GM12801 (cell line): ENCODE measurements around the gene KCNIP1.

Source experiments
- TF ChIP-seq, protein P1 (sequence below): IDR thresholded peaks from one replicate; pipeline ENCODE4 v1.5.1; 2011; ENCODE audit warnings: control low read depth; ENCODE audit not compliant: insufficient read length; ENCODE audit errors: extremely low read depth

Gene KCNIP1

DNA sequence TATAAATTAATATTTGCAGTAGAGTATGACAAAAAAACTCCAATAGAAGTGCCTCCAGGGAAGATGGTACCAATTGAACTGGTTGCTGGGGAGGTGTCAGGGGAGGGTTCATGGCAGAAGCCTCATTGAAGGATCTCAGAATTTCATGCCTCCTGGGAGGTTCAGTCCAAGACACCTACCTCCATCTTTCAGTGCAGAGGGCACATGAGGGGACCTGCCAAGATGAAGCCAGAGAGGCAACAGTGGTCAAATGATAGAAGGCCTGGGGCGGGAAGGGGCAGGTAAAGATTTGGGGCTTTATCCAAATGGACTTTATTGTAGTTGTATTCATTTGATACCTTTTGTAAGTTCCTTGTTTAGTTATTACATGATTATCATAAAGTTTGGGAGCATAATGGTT lies 25.9 kb upstream of the KCNIP1 start:
- TF ChIP-seq, protein P1, sequence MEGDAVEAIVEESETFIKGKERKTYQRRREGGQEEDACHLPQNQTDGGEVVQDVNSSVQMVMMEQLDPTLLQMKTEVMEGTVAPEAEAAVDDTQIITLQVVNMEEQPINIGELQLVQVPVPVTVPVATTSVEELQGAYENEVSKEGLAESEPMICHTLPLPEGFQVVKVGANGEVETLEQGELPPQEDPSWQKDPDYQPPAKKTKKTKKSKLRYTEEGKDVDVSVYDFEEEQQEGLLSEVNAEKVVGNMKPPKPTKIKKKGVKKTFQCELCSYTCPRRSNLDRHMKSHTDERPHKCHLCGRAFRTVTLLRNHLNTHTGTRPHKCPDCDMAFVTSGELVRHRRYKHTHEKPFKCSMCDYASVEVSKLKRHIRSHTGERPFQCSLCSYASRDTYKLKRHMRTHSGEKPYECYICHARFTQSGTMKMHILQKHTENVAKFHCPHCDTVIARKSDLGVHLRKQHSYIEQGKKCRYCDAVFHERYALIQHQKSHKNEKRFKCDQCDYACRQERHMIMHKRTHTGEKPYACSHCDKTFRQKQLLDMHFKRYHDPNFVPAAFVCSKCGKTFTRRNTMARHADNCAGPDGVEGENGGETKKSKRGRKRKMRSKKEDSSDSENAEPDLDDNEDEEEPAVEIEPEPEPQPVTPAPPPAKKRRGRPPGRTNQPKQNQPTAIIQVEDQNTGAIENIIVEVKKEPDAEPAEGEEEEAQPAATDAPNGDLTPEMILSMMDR, result no peak

DNA sequence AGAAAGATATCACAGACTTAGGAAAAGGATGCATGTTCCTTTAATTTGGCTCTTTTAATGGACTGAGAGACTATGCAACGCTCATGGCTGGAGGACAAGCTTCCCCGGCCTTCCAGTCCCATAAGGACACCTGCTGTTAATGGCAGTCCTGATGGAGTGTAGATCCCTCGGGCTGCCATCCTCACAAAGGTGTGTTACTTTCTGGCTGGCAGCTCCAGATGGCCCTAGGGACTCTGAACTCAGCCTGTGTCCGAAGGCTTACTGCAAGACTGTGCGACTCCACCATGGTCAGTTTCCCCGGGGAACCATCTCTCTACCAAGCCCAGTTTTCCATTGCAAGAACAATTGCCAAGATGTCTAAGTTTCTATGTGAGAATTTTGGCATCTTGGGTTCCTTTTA lies 25.5 kb upstream of the KCNIP1 start:
- TF ChIP-seq, protein P1, result no peak

DNA sequence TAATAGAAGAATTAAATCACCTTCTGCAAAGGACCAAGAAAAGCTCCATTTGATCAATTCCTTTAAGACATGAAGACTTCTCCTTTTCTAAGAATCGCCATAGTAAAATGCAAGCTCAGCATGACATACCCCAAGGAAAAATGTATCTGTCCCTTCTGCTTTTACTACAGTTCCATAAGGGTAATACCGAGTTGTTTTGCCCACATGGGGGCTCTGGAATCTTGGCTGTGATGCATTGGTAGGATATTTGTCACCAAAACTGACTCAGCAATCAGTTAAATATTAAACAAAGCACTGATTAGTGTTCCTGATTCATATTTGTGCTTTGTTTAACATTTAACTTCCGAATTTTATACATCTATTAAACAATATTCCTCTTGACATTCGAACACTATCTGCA lies 24.3 kb upstream of the KCNIP1 start:
- TF ChIP-seq, protein P1, result no peak

DNA sequence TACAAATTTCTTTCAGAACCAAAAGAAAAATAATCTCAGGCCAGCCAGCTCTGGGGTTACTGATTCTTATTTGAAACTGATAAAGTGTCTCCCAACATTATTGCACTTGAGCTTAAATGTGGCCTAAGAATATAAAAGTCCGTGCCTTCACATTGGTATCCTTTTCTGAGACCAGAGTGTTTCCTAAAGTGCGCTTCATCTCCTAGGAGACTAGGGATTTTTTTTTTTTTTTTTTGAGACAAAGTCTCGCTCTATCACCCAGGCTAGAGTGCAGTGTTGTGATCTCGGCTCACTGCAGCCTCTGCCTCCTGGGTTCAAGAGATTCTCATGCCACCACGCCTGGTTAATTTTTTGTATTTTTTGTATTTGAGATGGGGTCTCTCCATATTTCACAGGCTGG lies 23.6 kb upstream of the KCNIP1 start:
- TF ChIP-seq, protein P1, result no peak

DNA sequence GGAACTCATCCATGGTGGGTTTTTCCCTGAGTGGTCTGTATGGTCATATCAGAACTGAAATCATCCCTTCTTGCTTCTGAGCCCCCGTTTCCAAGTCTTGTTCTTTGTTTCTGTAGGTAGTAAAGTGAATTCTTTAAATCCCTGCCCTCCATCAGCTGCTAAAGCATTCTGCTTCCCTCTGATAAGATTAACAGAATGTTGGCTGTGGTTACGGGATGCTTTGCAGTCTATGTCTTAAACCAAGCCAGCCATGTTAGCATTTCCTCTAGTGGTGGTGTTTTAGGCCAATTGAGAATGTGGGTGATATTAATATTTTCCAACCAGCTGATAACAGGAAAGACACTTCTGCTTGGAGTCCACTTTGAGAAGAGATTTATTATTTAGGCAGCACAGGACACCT lies 22.0 kb upstream of the KCNIP1 start:
- TF ChIP-seq, protein P1, result no peak

DNA sequence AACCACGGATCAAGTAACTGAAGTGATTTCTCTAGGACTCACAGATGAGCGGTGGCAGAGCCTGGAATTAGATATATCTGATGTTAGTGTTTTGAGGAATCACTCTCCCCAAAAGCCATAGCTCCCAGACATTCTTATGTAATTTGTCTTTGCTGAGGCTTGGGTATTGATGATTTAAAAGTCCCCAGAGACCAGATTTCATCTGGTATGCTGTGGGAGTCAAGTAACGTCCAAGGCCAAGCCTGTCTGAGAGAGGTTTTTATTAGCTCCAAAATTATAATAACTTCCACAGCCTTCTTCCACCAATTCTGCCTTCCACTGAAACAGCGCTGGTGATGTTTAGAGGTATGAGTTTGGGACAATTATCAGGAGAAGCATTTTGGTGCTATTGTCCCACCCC lies 21.3 kb upstream of the KCNIP1 start:
- TF ChIP-seq, protein P1, result no peak

DNA sequence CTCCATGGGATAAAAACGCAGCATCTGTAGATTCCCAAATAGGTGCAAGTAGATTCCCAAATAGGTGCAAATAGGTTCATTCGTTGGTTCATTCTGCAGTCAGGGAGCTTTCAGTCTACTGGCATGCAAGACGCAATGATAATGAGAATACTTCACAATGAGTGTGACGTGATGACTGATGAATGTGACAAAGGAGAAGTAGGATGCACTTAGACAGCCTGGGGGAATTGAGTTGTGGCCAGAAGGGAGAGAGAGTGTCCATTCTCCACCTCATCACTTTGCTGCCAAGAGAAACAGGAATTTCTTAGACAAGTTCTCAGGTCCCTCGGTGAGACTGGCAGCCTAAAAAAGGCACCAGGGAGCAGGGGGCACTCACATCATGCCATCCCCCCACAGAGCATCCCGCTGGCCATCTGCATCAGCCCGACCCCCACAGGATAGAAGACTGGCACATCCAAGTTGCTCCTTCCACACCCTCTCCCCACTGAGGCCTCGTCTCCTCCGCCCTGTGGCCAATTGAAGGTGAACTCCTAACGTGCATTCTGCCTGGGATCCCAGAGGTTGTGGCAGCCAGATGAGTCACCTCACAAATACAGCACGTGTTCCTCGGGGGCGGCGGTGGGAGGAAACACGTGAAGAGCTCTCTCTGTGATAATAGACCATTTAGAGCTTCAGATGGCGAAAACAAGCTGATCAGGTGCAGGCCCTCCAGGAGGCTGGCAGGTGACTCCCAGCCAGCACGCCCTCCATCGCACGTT lies 19.9 kb upstream of the KCNIP1 start:
- TF ChIP-seq, protein P1, result no peak
